Measurements from ENCODE around the gene FAM163B. TPM values are rescaled to one million over a fixed set of nuclear protein-coding genes. Genes with fewer than 3 reads are reported as not detected.

Gene FAM163B
- total RNA-seq, 1 experiment from 2014 or later = not detected

- Mint-ChIP-seq H3K36me3 (ENCODE audit: insufficient read depth, unreplicated experiment) (no peaks in the 10 kb centered on the region), H3K27me3 (ENCODE audit: insufficient read depth, unreplicated experiment) (no peaks in the 10 kb centered on the region), H3K4me3 (ENCODE audit: unreplicated experiment) (no peak overlapping the region), H3K4me1 (ENCODE audit: low read depth, unreplicated experiment) (peaks cover 18% of the 10 kb centered on the region), H3K9me3 (ENCODE audit: unreplicated experiment) (no peaks in the 10 kb centered on the region), H3K27ac (ENCODE audit: unreplicated experiment) (no peak overlapping the region)
- POLR2A ChIA-PET = no interaction called here
- no peak for TF ChIP-seq CTCF (IDR thresholded peaks at IDR 0.05; ENCODE audit: insufficient read depth in 1 of 2, low read depth in 1 of 2, low read length in 1 of 2, severe bottlenecking in 1 of 2, unreplicated experiment in 1 of 2)
- Histone ChIP-seq H3K4me1 (peaks cover 7% of the 10 kb centered on the region; the same call in 1 of the 2 replicates), H3K9me3 (no peaks in the 10 kb centered on the region), H3K36me3 (ENCODE audit: control insufficient read depth, insufficient read depth, low read length) (no peaks in the 10 kb centered on the region), H3K27me3 (replicated peaks; ENCODE audit: control insufficient read depth, insufficient read depth, low read length) (no peaks in the 10 kb centered on the region), H3K4me3 (ENCODE audit: low read depth, low read length) (no peak overlapping the region)
- CTCF ChIA-PET = interaction anchor here (0.6 kb wide), 1 partner anchor 362 kb away, joined by 3 read pairs; no protein-coding TSS in a partner anchor
- no peak for DNase-seq
- BruUV-seq (replicated peaks) = no TSS peak
- intact Hi-C loops (cut with micrococcal nuclease; ENCODE audit: unreplicated experiment) = no loop called here
These were observed 52.8 kb downstream of the FAM163B start for GRCh38 chr9:133556354-133556753.

GRCh38 chr9:133554729-133555128 is 54.5 kb downstream of the FAM163B start:
- Histone ChIP-seq H3K27me3 (replicated peaks; ENCODE audit: control insufficient read depth, insufficient read depth, low read length) (no peaks in the 10 kb centered on the region), H3K36me3 (ENCODE audit: control insufficient read depth, insufficient read depth, low read length) (no peaks in the 10 kb centered on the region), H3K4me1 (peaks cover 7% of the 10 kb centered on the region; the same call in 1 of the 2 replicates), H3K4me3 (ENCODE audit: low read depth, low read length) (no peak overlapping the region), H3K9me3 (no peaks in the 10 kb centered on the region)
- BruUV-seq (replicated peaks) = no TSS peak
- ChIA-PET CTCF (no interaction called here), POLR2A (interaction anchor here (0.6 kb wide), 1 partner anchor 97 kb away, joined by 6 read pairs; no protein-coding TSS in a partner anchor)
- no peak for DNase-seq
- Mint-ChIP-seq H3K4me1 (ENCODE audit: low read depth, unreplicated experiment) (peaks cover 18% of the 10 kb centered on the region), H3K4me3 (ENCODE audit: unreplicated experiment) (no peak overlapping the region), H3K27ac (ENCODE audit: unreplicated experiment) (no peak overlapping the region), H3K27me3 (ENCODE audit: insufficient read depth, unreplicated experiment) (peaks cover 3% of the 10 kb centered on the region), H3K36me3 (ENCODE audit: insufficient read depth, unreplicated experiment) (no peaks in the 10 kb centered on the region), H3K9me3 (ENCODE audit: unreplicated experiment) (no peaks in the 10 kb centered on the region)
- intact Hi-C loops (cut with micrococcal nuclease; ENCODE audit: unreplicated experiment) = no loop called here
- TF ChIP-seq CTCF (IDR thresholded peaks at IDR 0.05; ENCODE audit: insufficient read depth in 1 of 2, low read depth in 1 of 2, low read length in 1 of 2, severe bottlenecking in 1 of 2, unreplicated experiment in 1 of 2) = no peak

- ChIA-PET CTCF (no interaction called here), POLR2A (interaction anchor here (0.6 kb wide), 1 partner anchor 97 kb away, joined by 6 read pairs; no protein-coding TSS in a partner anchor)
- Mint-ChIP-seq H3K4me1 (ENCODE audit: low read depth, unreplicated experiment) (peaks cover 18% of the 10 kb centered on the region), H3K4me3 (ENCODE audit: unreplicated experiment) (no peak overlapping the region), H3K9me3 (ENCODE audit: unreplicated experiment) (no peaks in the 10 kb centered on the region), H3K36me3 (ENCODE audit: insufficient read depth, unreplicated experiment) (no peaks in the 10 kb centered on the region), H3K27me3 (ENCODE audit: insufficient read depth, unreplicated experiment) (peaks cover 3% of the 10 kb centered on the region), H3K27ac (ENCODE audit: unreplicated experiment) (no peak overlapping the region)
- H3K36me3 ChIP-seq (ENCODE audit: control insufficient read depth, insufficient read depth, low read length) = no peaks in the 10 kb centered on the region
- H3K4me3 ChIP-seq (ENCODE audit: low read depth, low read length) = no peak overlapping the region
- TF ChIP-seq CTCF (IDR thresholded peaks at IDR 0.05; ENCODE audit: insufficient read depth in 1 of 2, low read depth in 1 of 2, low read length in 1 of 2, severe bottlenecking in 1 of 2, unreplicated experiment in 1 of 2) = no peak
- intact Hi-C loops (cut with micrococcal nuclease; ENCODE audit: unreplicated experiment) = no loop called here
- DNase-seq = no peak
- peaks cover 7% of the 10 kb centered on the region; the same call in 1 of the 2 replicates for H3K4me1 ChIP-seq
- H3K9me3 ChIP-seq = no peaks in the 10 kb centered on the region
- no peaks in the 10 kb centered on the region for H3K27me3 ChIP-seq (replicated peaks; ENCODE audit: control insufficient read depth, insufficient read depth, low read length)
- no TSS peak for BruUV-seq (replicated peaks)
These were observed 55.0 kb downstream of the FAM163B start for GRCh38 chr9:133553973-133554713.
